Measurements from ENCODE around the gene APOBEC3B. TPM values are rescaled to one million over a fixed set of nuclear protein-coding genes. Genes with fewer than 3 reads are reported as not detected.

Gene APOBEC3B
- total RNA-seq, 3 donors from 2014 or later, result 0.33 to 2.2 TPM; not detected in 1

DNA sequence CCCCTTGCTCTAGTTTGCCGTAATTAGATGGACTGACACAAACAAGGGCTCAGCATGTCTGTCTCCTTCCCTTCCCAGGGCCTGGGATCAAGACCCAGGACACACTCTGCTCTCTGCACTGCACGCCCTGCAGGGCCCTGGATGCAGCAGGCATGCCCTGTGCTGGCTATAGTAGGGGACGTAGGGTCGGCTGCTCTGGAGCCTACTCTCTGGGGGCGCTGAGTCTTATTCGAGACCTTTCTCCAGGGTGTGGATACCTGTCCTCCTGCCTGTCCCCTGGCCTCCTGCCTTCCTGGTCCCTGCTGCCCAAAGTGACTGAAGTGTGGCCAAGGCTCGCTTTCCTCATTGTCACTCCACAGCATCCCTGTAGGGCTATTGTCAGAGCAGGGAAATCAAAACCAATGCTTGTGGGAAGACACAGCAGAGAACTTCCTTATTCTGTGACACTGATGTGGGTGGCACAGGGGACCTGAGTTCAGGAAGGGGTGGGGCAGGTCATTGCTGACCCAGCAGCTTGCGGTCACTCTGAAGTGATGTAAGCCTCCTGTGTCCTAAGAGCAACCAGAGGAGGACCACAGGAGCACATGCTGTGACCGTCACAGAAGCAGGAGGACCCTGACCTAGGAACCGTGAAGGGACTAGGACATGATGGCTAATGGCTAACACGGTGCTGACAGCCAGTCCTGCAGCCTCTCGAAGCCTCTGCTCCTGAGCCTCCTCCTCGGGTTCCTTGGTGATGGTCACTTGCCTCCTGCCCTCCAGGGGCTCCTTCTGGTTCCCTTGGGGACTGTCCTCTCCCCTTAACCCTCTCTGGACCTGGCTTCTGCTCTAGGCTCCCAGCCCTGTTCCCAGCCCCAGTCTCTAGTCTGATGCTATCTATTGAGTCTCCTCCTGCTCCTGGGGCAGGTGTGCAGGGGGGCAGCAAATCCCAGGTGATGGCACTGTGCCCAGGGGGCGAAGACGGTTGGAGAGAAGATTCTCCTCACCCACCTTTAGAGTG is 14.4 kb upstream of the APOBEC3B start:
- H3K27me3 ChIP-seq, result no peaks in the 10 kb centered on the region
- no peak overlapping the region for H3K4me3 ChIP-seq
- DNase-seq (ENCODE audit: low spot score in 2 of 2), result no peak
- H3K9me3 ChIP-seq, result no peaks in the 10 kb centered on the region
- H3K27ac ChIP-seq, result no peak overlapping the region
- intact Hi-C loops (cut with DNase I; ENCODE audit: low total_unique reads), result no loop called here
- TF ChIP-seq POLR2AphosphoS5 (IDR thresholded peaks at IDR 0.05) (no peak), POLR2A (IDR thresholded peaks at IDR 0.05) (no peak)
- TF ChIP-seq, protein P1, sequence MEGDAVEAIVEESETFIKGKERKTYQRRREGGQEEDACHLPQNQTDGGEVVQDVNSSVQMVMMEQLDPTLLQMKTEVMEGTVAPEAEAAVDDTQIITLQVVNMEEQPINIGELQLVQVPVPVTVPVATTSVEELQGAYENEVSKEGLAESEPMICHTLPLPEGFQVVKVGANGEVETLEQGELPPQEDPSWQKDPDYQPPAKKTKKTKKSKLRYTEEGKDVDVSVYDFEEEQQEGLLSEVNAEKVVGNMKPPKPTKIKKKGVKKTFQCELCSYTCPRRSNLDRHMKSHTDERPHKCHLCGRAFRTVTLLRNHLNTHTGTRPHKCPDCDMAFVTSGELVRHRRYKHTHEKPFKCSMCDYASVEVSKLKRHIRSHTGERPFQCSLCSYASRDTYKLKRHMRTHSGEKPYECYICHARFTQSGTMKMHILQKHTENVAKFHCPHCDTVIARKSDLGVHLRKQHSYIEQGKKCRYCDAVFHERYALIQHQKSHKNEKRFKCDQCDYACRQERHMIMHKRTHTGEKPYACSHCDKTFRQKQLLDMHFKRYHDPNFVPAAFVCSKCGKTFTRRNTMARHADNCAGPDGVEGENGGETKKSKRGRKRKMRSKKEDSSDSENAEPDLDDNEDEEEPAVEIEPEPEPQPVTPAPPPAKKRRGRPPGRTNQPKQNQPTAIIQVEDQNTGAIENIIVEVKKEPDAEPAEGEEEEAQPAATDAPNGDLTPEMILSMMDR (IDR thresholded peaks at IDR 0.05), result no peak
- no peaks in the 10 kb centered on the region for H3K36me3 ChIP-seq
- no peaks in the 10 kb centered on the region for H3K4me1 ChIP-seq

DNA sequence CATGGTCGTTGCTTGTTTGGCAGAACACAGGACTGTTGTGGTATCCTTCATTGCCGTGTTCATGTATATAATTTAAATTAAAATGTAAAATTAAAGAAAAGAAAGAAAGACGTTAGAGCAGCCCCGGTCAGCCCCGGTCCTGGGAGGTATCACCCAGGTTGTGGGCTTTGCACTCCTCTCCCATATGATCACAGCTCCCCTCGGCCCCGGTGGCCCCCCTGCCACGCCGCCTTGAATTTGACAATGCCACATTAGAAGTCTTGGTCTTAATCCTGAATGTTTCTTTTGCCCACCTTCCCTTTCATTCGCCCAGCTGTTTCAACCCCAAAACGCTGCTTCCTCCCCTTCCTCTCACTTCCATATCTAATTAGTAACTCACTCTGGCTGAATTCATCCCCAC is 13.3 kb upstream of the APOBEC3B start:
- H3K9me3 ChIP-seq, result no peaks in the 10 kb centered on the region
- intact Hi-C loops (cut with DNase I; ENCODE audit: low total_unique reads), result no loop called here
- H3K27ac ChIP-seq, result no peak overlapping the region
- no peak for TF ChIP-seq POLR2AphosphoS5 (IDR thresholded peaks at IDR 0.05)
- TF ChIP-seq, protein P1 (IDR thresholded peaks at IDR 0.05), result no peak
- TF ChIP-seq POLR2A (IDR thresholded peaks at IDR 0.05), result no peak
- H3K27me3 ChIP-seq, result no peaks in the 10 kb centered on the region
- H3K4me1 ChIP-seq, result no peaks in the 10 kb centered on the region
- no peaks in the 10 kb centered on the region for H3K36me3 ChIP-seq
- H3K4me3 ChIP-seq, result no peak overlapping the region
- DNase-seq (ENCODE audit: low spot score in 2 of 2), result no peak

DNA sequence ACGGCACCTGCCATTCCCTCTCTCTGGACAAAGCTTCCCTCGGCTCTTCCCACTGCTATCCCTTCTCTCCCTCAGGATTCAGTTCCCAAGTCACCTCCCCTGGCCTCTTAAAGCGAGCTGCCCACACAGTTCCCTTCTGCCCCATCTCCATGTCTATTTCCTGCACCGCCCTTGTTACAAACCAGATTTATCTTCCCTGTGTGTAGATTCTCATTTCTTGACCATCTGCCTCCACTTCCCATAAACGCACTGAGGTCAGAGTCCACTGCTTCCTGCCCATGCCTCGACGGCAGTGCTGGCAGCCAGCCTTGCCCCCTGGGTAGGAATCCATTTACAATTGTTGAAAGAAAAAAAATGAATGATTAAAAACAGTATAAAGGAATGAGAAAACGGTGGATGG is 11.6 kb upstream of the APOBEC3B start:
- TF ChIP-seq POLR2AphosphoS5 (IDR thresholded peaks at IDR 0.05) (no peak), POLR2A (IDR thresholded peaks at IDR 0.05) (no peak)
- TF ChIP-seq, protein P1 (IDR thresholded peaks at IDR 0.05), result no peak
- intact Hi-C loops (cut with DNase I; ENCODE audit: low total_unique reads), result no loop called here
- no peaks in the 10 kb centered on the region for H3K9me3 ChIP-seq
- H3K27me3 ChIP-seq, result no peaks in the 10 kb centered on the region
- H3K4me3 ChIP-seq, result no peak overlapping the region
- no peak for DNase-seq (ENCODE audit: low spot score in 2 of 2)
- no peaks in the 10 kb centered on the region for H3K4me1 ChIP-seq
- no peaks in the 10 kb centered on the region for H3K36me3 ChIP-seq
- H3K27ac ChIP-seq, result no peak overlapping the region

DNA sequence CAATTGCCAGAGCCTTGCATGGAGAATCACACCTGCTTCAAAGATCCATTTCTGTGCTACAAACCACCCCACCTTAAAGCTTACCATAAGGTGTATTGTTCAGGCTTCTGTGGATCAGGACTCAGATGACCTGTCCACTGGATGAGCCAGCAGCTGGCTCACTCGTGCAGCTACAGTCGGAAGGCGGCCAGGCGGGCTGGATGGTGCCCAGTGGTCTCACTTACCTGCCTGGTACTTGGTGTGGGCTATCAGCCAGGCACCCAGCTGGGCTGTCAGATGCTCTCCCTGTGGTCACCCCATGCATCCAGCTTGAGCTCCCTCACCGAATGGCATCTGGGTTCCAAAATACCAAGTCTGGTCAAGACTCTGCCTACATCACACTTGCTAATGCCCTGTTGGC is 10.9 kb upstream of the APOBEC3B start:
- Histone ChIP-seq H3K27ac (no peak overlapping the region), H3K36me3 (no peaks in the 10 kb centered on the region), H3K9me3 (no peaks in the 10 kb centered on the region), H3K27me3 (no peaks in the 10 kb centered on the region), H3K4me3 (no peak overlapping the region), H3K4me1 (no peaks in the 10 kb centered on the region)
- TF ChIP-seq, protein P1 (IDR thresholded peaks at IDR 0.05), result no peak
- intact Hi-C loops (cut with DNase I; ENCODE audit: low total_unique reads), result no loop called here
- DNase-seq (ENCODE audit: low spot score in 2 of 2), result no peak

DNA sequence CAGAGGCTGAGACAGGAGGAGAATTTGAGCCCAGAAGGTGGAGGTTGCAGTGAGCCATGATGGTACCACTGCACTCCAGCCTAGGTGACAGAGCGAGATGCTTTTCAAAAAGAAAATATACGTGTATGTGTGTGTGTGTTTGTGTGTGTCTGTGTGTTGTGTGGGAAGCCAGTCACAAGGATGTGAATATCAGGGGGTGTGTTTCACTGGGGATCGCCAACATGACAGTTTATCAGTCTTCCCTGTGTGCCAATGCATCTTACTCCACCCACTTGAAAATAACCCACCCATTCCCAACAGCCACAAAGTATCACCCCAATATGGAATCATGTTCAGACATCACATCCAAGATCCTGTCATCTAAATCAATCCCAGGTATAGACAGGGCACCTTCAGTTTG is 10.4 kb upstream of the APOBEC3B start:
- TF ChIP-seq, protein P1 (IDR thresholded peaks at IDR 0.05), result no peak
- no peak for TF ChIP-seq POLR2AphosphoS5 (IDR thresholded peaks at IDR 0.05)
- TF ChIP-seq POLR2A (IDR thresholded peaks at IDR 0.05), result no peak
- H3K4me1 ChIP-seq, result no peaks in the 10 kb centered on the region
- intact Hi-C loops (cut with DNase I; ENCODE audit: low total_unique reads), result no loop called here

More for the DNA sequence above, 10.4 kb upstream of the APOBEC3B start:
- Histone ChIP-seq H3K36me3 (no peaks in the 10 kb centered on the region), H3K4me3 (no peak overlapping the region), H3K9me3 (no peaks in the 10 kb centered on the region), H3K27me3 (no peaks in the 10 kb centered on the region), H3K27ac (no peak overlapping the region)
- DNase-seq (ENCODE audit: low spot score in 2 of 2), result no peak

All from breast epithelium (tissue), 4 donors.